Trophoblast cell (in vitro differentiated cells and primary cell): Measurements from ENCODE around the gene VPS4B.

Experiments
- DNase-seq, 2 donors: peaks; one replicate each; pipeline ENCODE4 v3.0.0-alpha.2; 2016
- H2AFZ ChIP-seq: 2 replicates; pipeline ENCODE4 v1.6.1; 2013; ENCODE audit warnings: low read length, moderate library complexity, mild to moderate bottlenecking; ENCODE audit not compliant: insufficient read depth, poor library complexity
- H2AK5ac ChIP-seq: 2 replicates; pipeline ENCODE4 v1.6.1; 2013; ENCODE audit warnings: mild to moderate bottlenecking, low read length
- H2BK120ac ChIP-seq: 2 replicates; pipeline ENCODE4 v1.6.1; 2013; ENCODE audit warnings: low read length, mild to moderate bottlenecking, moderate library complexity; ENCODE audit not compliant: insufficient read depth, poor library complexity
- H2BK12ac ChIP-seq: 2 replicates; pipeline ENCODE4 v1.6.1; 2013; ENCODE audit warnings: mild to moderate bottlenecking, low read length, moderate library complexity
- H2BK5ac ChIP-seq: 2 replicates; pipeline ENCODE4 v1.6.1; 2013; ENCODE audit warnings: low read length, low read depth, moderate library complexity, mild to moderate bottlenecking; ENCODE audit not compliant: poor library complexity
- H3K14ac ChIP-seq: 2 replicates; pipeline ENCODE4 v1.6.1; 2013; ENCODE audit warnings: mild to moderate bottlenecking, low read length
- H3K18ac ChIP-seq: 2 replicates; pipeline ENCODE4 v1.6.1; 2013; ENCODE audit warnings: mild to moderate bottlenecking, low read length
- H3K23ac ChIP-seq: 2 replicates; pipeline ENCODE4 v1.6.1; 2013; ENCODE audit warnings: low read length
- H3K27ac ChIP-seq: 2 replicates; pipeline ENCODE4 v1.5.1; 2013; ENCODE audit warnings: low read depth, mild to moderate bottlenecking, inconsistent platforms, low read length, moderate library complexity
- H3K27me3 ChIP-seq: 2 replicates; pipeline ENCODE4 v1.6.1; 2013; ENCODE audit warnings: inconsistent platforms, mild to moderate bottlenecking, low read length, moderate library complexity; ENCODE audit not compliant: insufficient read depth
- H3K36me3 ChIP-seq, 2 experiments: 1 replicate in 1 of 2; 2 replicates in 1 of 2; pipeline ENCODE4 v1.6.1; 2013; ENCODE audit warnings: low read length in 2 of 2, mild to moderate bottlenecking in 2 of 2, moderate library complexity in 1 of 2; ENCODE audit not compliant: insufficient read depth in 2 of 2, control insufficient read depth in 1 of 2
- H3K4ac ChIP-seq: 2 replicates; pipeline ENCODE4 v1.6.1; 2013; ENCODE audit warnings: low read depth, mild to moderate bottlenecking, low read length, moderate library complexity
- H3K4me1 ChIP-seq, 2 experiments: 1 replicate in 1 of 2; 2 replicates in 1 of 2; pipeline ENCODE4 v1.6.1; 2013; ENCODE audit warnings: low read length in 2 of 2, mild to moderate bottlenecking in 2 of 2, moderate library complexity in 1 of 2; ENCODE audit not compliant: insufficient read depth in 2 of 2, control insufficient read depth in 1 of 2
- H3K4me2 ChIP-seq: 2 replicates; pipeline ENCODE4 v1.6.1; 2013; ENCODE audit warnings: inconsistent platforms, mild to moderate bottlenecking, low read length, moderate library complexity
- H3K4me3 ChIP-seq: 2 replicates; pipeline ENCODE4 v1.5.1; 2013; ENCODE audit warnings: mild to moderate bottlenecking, low read depth, low read length, inconsistent platforms
- H3K79me1 ChIP-seq: one replicate; pipeline ENCODE4 v1.6.1; 2013; ENCODE audit warnings: low read length
- H3K79me2 ChIP-seq: 2 replicates; pipeline ENCODE4 v1.6.1; 2013; ENCODE audit warnings: low read length, mild to moderate bottlenecking; ENCODE audit not compliant: control insufficient read depth, insufficient read depth, poor library complexity
- H3K9ac ChIP-seq: 2 replicates; pipeline ENCODE4 v1.6.1; 2013; ENCODE audit warnings: mild to moderate bottlenecking, low read length
- H3K9me3 ChIP-seq: 2 replicates; pipeline ENCODE4 v1.6.1; 2013; ENCODE audit warnings: low read depth, mild to moderate bottlenecking, control low read depth, inconsistent platforms, low read length; ENCODE audit not compliant: insufficient read depth
- H4K12ac ChIP-seq: 2 replicates; pipeline ENCODE4 v1.6.1; 2013; ENCODE audit warnings: low read depth, mild to moderate bottlenecking, low read length, moderate library complexity
- H4K8ac ChIP-seq: 2 replicates; pipeline ENCODE4 v1.6.1; 2013; ENCODE audit warnings: low read depth, mild to moderate bottlenecking, low read length, moderate library complexity
- H4K91ac ChIP-seq: one replicate; pipeline ENCODE4 v1.6.1; 2013; ENCODE audit warnings: low read depth, mild to moderate bottlenecking, low read length, moderate library complexity
- WGBS: extraction: QIAGEN DNeasy Blood & Tissue Kit; methylation state at CpG from one replicate; pipeline ENCODE4 v1.1.7; 2013; ENCODE audit warnings: missing lambda C conversion rate; ENCODE audit not compliant: insufficient read length, insufficient coverage; ENCODE audit errors: extremely low coverage; 5-methylcytosine and 5-hydroxymethylcytosine counted together

VPS4B gene

GRCh38 chr18:63447066-63447465 is 24.8 kb upstream of the VPS4B start:
- H2BK12ac ChIP-seq: no peak overlapping the region
- DNase-seq: no peak
- no peak overlapping the region for H2BK5ac ChIP-seq
- H3K9ac ChIP-seq: no peak overlapping the region
- no peak overlapping the region for H3K4me2 ChIP-seq
- no peak overlapping the region for H3K4ac ChIP-seq
- no peak overlapping the region for H3K27ac ChIP-seq
- H4K12ac ChIP-seq: no peak overlapping the region
- H2AFZ ChIP-seq: no peak overlapping the region
- no CpG with 5 or more reads among the region's 5 CpGs for WGBS
- no peaks in the 10 kb centered on the region for H3K79me1 ChIP-seq
- H4K8ac ChIP-seq: no peak overlapping the region
- H3K79me2 ChIP-seq: no peaks in the 10 kb centered on the region
- no peaks in the 10 kb centered on the region for H3K27me3 ChIP-seq
- no peak overlapping the region for H4K91ac ChIP-seq
- no peaks in the 10 kb centered on the region for H3K4me1 ChIP-seq
- no peaks in the 10 kb centered on the region for H3K9me3 ChIP-seq
- no peak overlapping the region for H3K4me3 ChIP-seq
- H3K18ac ChIP-seq: no peak overlapping the region
- no peak overlapping the region for H2BK120ac ChIP-seq
- no peak overlapping the region for H3K23ac ChIP-seq
- no peak overlapping the region for H2AK5ac ChIP-seq
- H3K36me3 ChIP-seq: no peaks in the 10 kb centered on the region
- H3K14ac ChIP-seq: no peak overlapping the region

GRCh38 chr18:63446266-63446665 is 24.0 kb upstream of the VPS4B start:
- no peak overlapping the region for H3K23ac ChIP-seq
- H2BK12ac ChIP-seq: no peak overlapping the region
- no peak overlapping the region for H2BK120ac ChIP-seq
- H2AFZ ChIP-seq: no peak overlapping the region
- no peak overlapping the region for H3K14ac ChIP-seq
- no peak overlapping the region for H4K91ac ChIP-seq
- no peak overlapping the region for H2AK5ac ChIP-seq
- H3K79me2 ChIP-seq: no peaks in the 10 kb centered on the region
- H3K36me3 ChIP-seq: no peaks in the 10 kb centered on the region
- no peaks in the 10 kb centered on the region for H3K9me3 ChIP-seq
- H2BK5ac ChIP-seq: no peak overlapping the region
- no peak for DNase-seq
- H3K79me1 ChIP-seq: no peaks in the 10 kb centered on the region
- no peak overlapping the region for H4K8ac ChIP-seq
- H4K12ac ChIP-seq: no peak overlapping the region
- no peak overlapping the region for H3K4me2 ChIP-seq
- H3K4me1 ChIP-seq: peaks cover 0 to 2% of the 10 kb centered on the region in 2 experiments
- no CpG with 5 or more reads among the region's 3 CpGs for WGBS
- no peak overlapping the region for H3K4me3 ChIP-seq
- H3K27me3 ChIP-seq: no peaks in the 10 kb centered on the region
- no peak overlapping the region for H3K27ac ChIP-seq
- no peak overlapping the region for H3K4ac ChIP-seq
- no peak overlapping the region for H3K18ac ChIP-seq
- H3K9ac ChIP-seq: no peak overlapping the region

GRCh38 chr18:63445037-63445436 is 22.8 kb upstream of the VPS4B start:
- no peaks in the 10 kb centered on the region for H3K27me3 ChIP-seq
- no peak overlapping the region for H2AK5ac ChIP-seq
- no peaks in the 10 kb centered on the region for H3K9me3 ChIP-seq
- H2AFZ ChIP-seq: no peak overlapping the region
- H3K23ac ChIP-seq: no peak overlapping the region
- no CpG with 5 or more reads among the region's 2 CpGs for WGBS
- H3K79me1 ChIP-seq: no peaks in the 10 kb centered on the region
- DNase-seq: no peak
- no peak overlapping the region for H2BK5ac ChIP-seq
- H3K27ac ChIP-seq: no peak overlapping the region
- no peak overlapping the region for H3K4me2 ChIP-seq
- H3K9ac ChIP-seq: no peak overlapping the region
- no peaks in the 10 kb centered on the region for H3K36me3 ChIP-seq
- H2BK12ac ChIP-seq: no peak overlapping the region
- no peak overlapping the region for H3K18ac ChIP-seq
- H2BK120ac ChIP-seq: no peak overlapping the region
- H3K79me2 ChIP-seq: no peaks in the 10 kb centered on the region
- H3K4me1 ChIP-seq: peaks cover 0 to 2% of the 10 kb centered on the region in 2 experiments
- H4K8ac ChIP-seq: no peak overlapping the region
- no peak overlapping the region for H3K4me3 ChIP-seq
- H4K12ac ChIP-seq: no peak overlapping the region
- no peak overlapping the region for H3K4ac ChIP-seq
- no peak overlapping the region for H3K14ac ChIP-seq
- H4K91ac ChIP-seq: no peak overlapping the region

- peak in 1 of 2 donors; percentile 41 for DNase-seq
- Histone ChIP-seq H3K14ac (no peak overlapping the region), H3K27me3 (no peaks in the 10 kb centered on the region), H3K4me1 (peaks cover 0 to 2% of the 10 kb centered on the region in 2 experiments), H3K4me2 (no peak overlapping the region), H2AFZ (no peak overlapping the region), H3K4me3 (no peak overlapping the region), H4K12ac (no peak overlapping the region), H3K23ac (no peak overlapping the region), H2AK5ac (no peak overlapping the region), H2BK5ac (no peak overlapping the region), H3K9ac (no peak overlapping the region), H3K9me3 (no peaks in the 10 kb centered on the region), H4K91ac (no peak overlapping the region), H3K4ac (no peak overlapping the region), H3K36me3 (no peaks in the 10 kb centered on the region), H3K79me1 (no peaks in the 10 kb centered on the region), H3K79me2 (no peaks in the 10 kb centered on the region), H2BK120ac (no peak overlapping the region), H3K18ac (no peak overlapping the region), H4K8ac (no peak overlapping the region), H3K27ac (no peak overlapping the region), H2BK12ac (no peak overlapping the region)
- no CpG with 5 or more reads among the region's 6 CpGs for WGBS
Observed at GRCh38 chr18:63444580-63444979, 22.3 kb upstream of the VPS4B start.
